ENCODE results near the gene RUNX1.

Gene RUNX1

GRCh38 chr21:34989337-34990151 is 59.6 kb downstream of the RUNX1 start:
- DNase-seq = peak; percentile 30

GRCh38 chr21:34988625-34989024 is 60.5 kb downstream of the RUNX1 start:
- DNase-seq = no peak

GRCh38 chr21:34988139-34988538 is 61.0 kb downstream of the RUNX1 start:
- DNase-seq = peak; percentile 60

- DNase-seq = no peak
These were observed 61.5 kb downstream of the RUNX1 start for GRCh38 chr21:34987501-34988072.

- DNase-seq = peak; percentile 75
These were observed 62.3 kb downstream of the RUNX1 start for GRCh38 chr21:34986561-34987500.

GRCh38 chr21:34984356-34985058 is 64.6 kb downstream of the RUNX1 start:
- DNase-seq = no peak

GRCh38 chr21:34983680-34984086 is 65.4 kb downstream of the RUNX1 start:
- DNase-seq = no peak

GRCh38 chr21:34981791-34982190 is 67.3 kb downstream of the RUNX1 start:
- DNase-seq = no peak

- DNase-seq = no peak
These were observed 68.5 kb downstream of the RUNX1 start for GRCh38 chr21:34980423-34981115.

GRCh38 chr21:34979383-34979782 is 69.7 kb downstream of the RUNX1 start:
- no peak for DNase-seq

- no peak for DNase-seq
These were observed 71.8 kb downstream of the RUNX1 start for GRCh38 chr21:34977333-34977732.

GRCh38 chr21:34974162-34974981 is 74.7 kb downstream of the RUNX1 start:
- DNase-seq = no peak

GRCh38 chr21:34973685-34974084 is 75.4 kb downstream of the RUNX1 start:
- DNase-seq = no peak

GRCh38 chr21:34971656-34972055 is 77.4 kb downstream of the RUNX1 start:
- DNase-seq = no peak

- no peak for DNase-seq
These were observed 78.5 kb downstream of the RUNX1 start for GRCh38 chr21:34970566-34970965.

GRCh38 chr21:34970167-34970500 is 79.0 kb downstream of the RUNX1 start:
- no peak for DNase-seq

GRCh38 chr21:34969423-34970166 is 79.5 kb downstream of the RUNX1 start:
- no peak for DNase-seq

- DNase-seq = no peak
These were observed 80.4 kb downstream of the RUNX1 start for GRCh38 chr21:34968414-34969333.

GRCh38 chr21:34967509-34968289 is 81.4 kb downstream of the RUNX1 start:
- DNase-seq = no peak

Measured in eye (tissue), 1 donor.